Body of pancreas (tissue), 4 donors: ENCODE measurements around the gene VTA1.

Experiments
- POLR2A ChIP-seq, 3 donors: fragments of 450-650 bp; IDR thresholded peaks; one replicate each; pipeline ENCODE4 v1.6.1; 2016; ENCODE audit warnings: antibody characterized with exemption in 3 of 3, mild to moderate bottlenecking in 2 of 3
- TF ChIP-seq, protein P1 (sequence below), 7 experiments: fragments of 450-650 bp in 4 of 7; fragments of 200-600 bp in 3 of 7; sonication (generic) in 3 of 7; IDR thresholded peaks; one replicate each; pipeline ENCODE4 v1.5.1; 2016 to 2019; ENCODE audit warnings: antibody characterized with exemption in 7 of 7

DNA sequence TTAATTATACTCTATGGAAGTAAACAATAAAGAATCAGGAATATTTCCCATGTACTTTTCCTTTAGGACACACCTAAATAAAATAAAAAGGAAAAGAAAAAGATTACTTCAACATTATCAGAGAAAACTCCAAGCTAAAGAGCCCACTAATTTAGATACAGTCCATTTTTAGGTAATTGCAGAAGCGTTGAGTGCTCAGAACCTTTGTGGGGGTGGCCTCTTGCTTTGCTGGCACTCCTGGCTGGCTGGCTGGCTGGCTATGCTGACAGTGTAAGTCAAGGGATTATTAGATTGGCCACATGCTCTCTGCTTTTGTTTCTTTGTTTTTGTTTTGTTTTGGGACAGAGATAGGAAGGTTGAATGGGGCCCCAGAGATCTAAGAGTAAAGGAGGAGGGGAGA is 14.4 kb upstream of the VTA1 start, which contains the start of gene GJE1:
- TF ChIP-seq, protein P1, sequence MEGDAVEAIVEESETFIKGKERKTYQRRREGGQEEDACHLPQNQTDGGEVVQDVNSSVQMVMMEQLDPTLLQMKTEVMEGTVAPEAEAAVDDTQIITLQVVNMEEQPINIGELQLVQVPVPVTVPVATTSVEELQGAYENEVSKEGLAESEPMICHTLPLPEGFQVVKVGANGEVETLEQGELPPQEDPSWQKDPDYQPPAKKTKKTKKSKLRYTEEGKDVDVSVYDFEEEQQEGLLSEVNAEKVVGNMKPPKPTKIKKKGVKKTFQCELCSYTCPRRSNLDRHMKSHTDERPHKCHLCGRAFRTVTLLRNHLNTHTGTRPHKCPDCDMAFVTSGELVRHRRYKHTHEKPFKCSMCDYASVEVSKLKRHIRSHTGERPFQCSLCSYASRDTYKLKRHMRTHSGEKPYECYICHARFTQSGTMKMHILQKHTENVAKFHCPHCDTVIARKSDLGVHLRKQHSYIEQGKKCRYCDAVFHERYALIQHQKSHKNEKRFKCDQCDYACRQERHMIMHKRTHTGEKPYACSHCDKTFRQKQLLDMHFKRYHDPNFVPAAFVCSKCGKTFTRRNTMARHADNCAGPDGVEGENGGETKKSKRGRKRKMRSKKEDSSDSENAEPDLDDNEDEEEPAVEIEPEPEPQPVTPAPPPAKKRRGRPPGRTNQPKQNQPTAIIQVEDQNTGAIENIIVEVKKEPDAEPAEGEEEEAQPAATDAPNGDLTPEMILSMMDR (IDR thresholded peaks at IDR 0.05), result no peak
- no peak for TF ChIP-seq POLR2A (IDR thresholded peaks at IDR 0.05)
